ENCODE results near the gene SLC22A16. TPM values are rescaled to one million over a fixed set of nuclear protein-coding genes. Genes with fewer than 3 reads are reported as not detected.

SLC22A16 gene
- polyA plus RNA-seq, 1 of the 3 experiments (the other 2 are of a cell fraction), result not detected

GRCh38 chr6:110378552-110378951, 97.9 kb downstream of the SLC22A16 start:
- 75% methylated on average over 8 of the region's 9 CpGs for WGBS (ENCODE audit: low lambda C conversion rate)
- no peaks in the 10 kb centered on the region for H3K36me3 ChIP-seq (replicated peaks in 1 of 2; ENCODE audit: control insufficient read depth in 1 of 2, insufficient read depth in 2 of 2, low read length in 1 of 2)
- H3K4me3 ChIP-seq (ENCODE audit: low read depth in 2 of 2, low read length in 1 of 2), result no peak overlapping the region
- no peaks in the 10 kb centered on the region for H3K79me2 ChIP-seq (ENCODE audit: insufficient read depth)
- DNase-seq, result no peak
- no peaks in the 10 kb centered on the region for H3F3A ChIP-seq (replicated peaks; ENCODE audit: insufficient read depth)
- no peaks in the 10 kb centered on the region for H3K4me1 ChIP-seq (ENCODE audit: control insufficient read depth in 1 of 2, insufficient read depth in 2 of 2, low read depth in 1 of 2, low read length in 1 of 2)
- no peak overlapping the region for H3K27ac ChIP-seq (ENCODE audit: low read depth in 2 of 2, low read length in 1 of 2)
- H3K4me2 ChIP-seq, result no peak overlapping the region
- no peaks in the 10 kb centered on the region for H4K20me1 ChIP-seq (ENCODE audit: insufficient read depth)
- ChIA-PET CTCF (interaction anchor here (2.1 kb wide), 1 partner anchor 12 kb away, joined by 8 read pairs; no protein-coding TSS in a partner anchor), POLR2A (no interaction called here)
- no peak for TF ChIP-seq USF2 (IDR thresholded peaks at IDR 0.05; ENCODE audit: borderline replicate concordance, low read depth, low read length)
- no peak for TF ChIP-seq CHD2 (IDR thresholded peaks at IDR 0.05; ENCODE audit: low read length, partially characterized antibody)
- no peak for TF ChIP-seq MXI1 (IDR thresholded peaks at IDR 0.05; ENCODE audit: low read depth, low read length)
- TF ChIP-seq RCOR1 (IDR thresholded peaks at IDR 0.05; ENCODE audit: low read length), result no peak
- no peak for TF ChIP-seq NFIC (IDR thresholded peaks at IDR 0.05; ENCODE audit: borderline replicate concordance)
- no peak for TF ChIP-seq RAD21 (IDR thresholded peaks at IDR 0.05; ENCODE audit: low read length)
- no peak for TF ChIP-seq NRF1 (IDR thresholded peaks at IDR 0.05; ENCODE audit: low read depth, low read length)
- no peak for TF ChIP-seq JUND (IDR thresholded peaks at IDR 0.05)
- TF ChIP-seq IRF3 (IDR thresholded peaks at IDR 0.05; ENCODE audit: low read depth, low read length), result no peak
- TF ChIP-seq, protein P1, sequence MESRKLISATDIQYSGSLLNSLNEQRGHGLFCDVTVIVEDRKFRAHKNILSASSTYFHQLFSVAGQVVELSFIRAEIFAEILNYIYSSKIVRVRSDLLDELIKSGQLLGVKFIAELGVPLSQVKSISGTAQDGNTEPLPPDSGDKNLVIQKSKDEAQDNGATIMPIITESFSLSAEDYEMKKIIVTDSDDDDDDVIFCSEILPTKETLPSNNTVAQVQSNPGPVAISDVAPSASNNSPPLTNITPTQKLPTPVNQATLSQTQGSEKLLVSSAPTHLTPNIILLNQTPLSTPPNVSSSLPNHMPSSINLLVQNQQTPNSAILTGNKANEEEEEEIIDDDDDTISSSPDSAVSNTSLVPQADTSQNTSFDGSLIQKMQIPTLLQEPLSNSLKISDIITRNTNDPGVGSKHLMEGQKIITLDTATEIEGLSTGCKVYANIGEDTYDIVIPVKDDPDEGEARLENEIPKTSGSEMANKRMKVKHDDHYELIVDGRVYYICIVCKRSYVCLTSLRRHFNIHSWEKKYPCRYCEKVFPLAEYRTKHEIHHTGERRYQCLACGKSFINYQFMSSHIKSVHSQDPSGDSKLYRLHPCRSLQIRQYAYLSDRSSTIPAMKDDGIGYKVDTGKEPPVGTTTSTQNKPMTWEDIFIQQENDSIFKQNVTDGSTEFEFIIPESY (IDR thresholded peaks at IDR 0.05; ENCODE audit: borderline replicate concordance, low read depth), result no peak
- no peak for TF ChIP-seq SIN3A (IDR thresholded peaks at IDR 0.05; ENCODE audit: borderline replicate concordance, low read depth, low read length)
- TF ChIP-seq YY1 (IDR thresholded peaks at IDR 0.05; ENCODE audit: low read depth), result no peak
- no peak for TF ChIP-seq EP300 (IDR thresholded peaks at IDR 0.05; ENCODE audit: borderline replicate concordance in 1 of 2, low read depth in 1 of 2, low read length in 1 of 2)
- TF ChIP-seq POLR2AphosphoS5 (IDR thresholded peaks at IDR 0.05; ENCODE audit: low read depth, low read length), result no peak
- H2AFZ ChIP-seq (ENCODE audit: low read depth), result no peak overlapping the region
- H3K9me2 ChIP-seq, result no peaks in the 10 kb centered on the region
- H3K9ac ChIP-seq, result no peak overlapping the region
- H3K9me3 ChIP-seq, result 0 out of 2 replicates have a peak, but pooled peaks cover 3% of the 10 kb centered on the region
- no peaks in the 10 kb centered on the region for H3K27me3 ChIP-seq (ENCODE audit: insufficient read depth)

Other genes with a start within 250 kb of the SLC22A16 start
- gene METTL24, start 118.3 kb downstream of the SLC22A16 start, polyA plus RNA-seq (2012; rRNA removed), result not detected in 2 replicates
- gene DDO, start 61.0 kb downstream of the SLC22A16 start, polyA plus RNA-seq (2012; rRNA removed), result 0.79 and 1.3 TPM in 2 replicates

Measured in SK-N-SH (cell line).